ENCODE data around the gene AGBL1. TPM values are rescaled to one million over a fixed set of nuclear protein-coding genes. Genes with fewer than 3 reads are reported as not detected.

AGBL1 gene
- total RNA-seq, 1 experiment from 2014 or later, result not detected

DNA sequence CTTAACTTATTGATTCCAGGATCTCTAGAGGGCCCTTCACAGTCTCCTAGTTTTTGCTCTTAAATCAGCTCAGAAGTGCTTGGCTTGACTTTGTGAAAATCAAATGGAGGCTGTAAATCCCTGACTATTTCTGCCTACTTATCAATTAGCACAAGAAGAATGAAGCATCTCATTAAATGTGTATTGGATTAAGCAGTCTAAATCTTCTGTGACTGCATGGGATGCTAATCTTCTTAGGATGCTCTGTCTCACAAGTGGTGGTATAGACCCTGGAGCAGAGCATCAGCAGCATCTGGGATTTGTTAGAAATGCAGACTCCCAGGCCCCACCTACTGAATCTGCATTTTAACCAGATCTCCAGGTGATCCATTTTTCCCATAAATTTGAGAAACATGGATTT is 488.7 kb downstream of the AGBL1 start:
- Histone ChIP-seq H3K79me2 (ENCODE audit: low read length) (no peaks in the 10 kb centered on the region), H3K9me3 (ENCODE audit: low read length) (peaks cover 5% of the 10 kb centered on the region), H3K4me3 (ENCODE audit: low read length) (no peak overlapping the region), H3K27me3 (ENCODE audit: low read length) (no peaks in the 10 kb centered on the region), H2AFZ (ENCODE audit: low read length) (no peak overlapping the region), H3K36me3 (ENCODE audit: insufficient read depth, low read length) (no peaks in the 10 kb centered on the region), H3K4me1 (ENCODE audit: low read length) (no peaks in the 10 kb centered on the region), H3K4me2 (ENCODE audit: low read depth, low read length, poor library complexity, severe bottlenecking) (no peak overlapping the region), H3K27ac (ENCODE audit: low read length) (no peak overlapping the region), H4K20me1 (ENCODE audit: insufficient read depth, low read depth, low read length) (no peaks in the 10 kb centered on the region), H3K9me2 (replicated peaks; ENCODE audit: insufficient read depth, low read length) (no peaks in the 10 kb centered on the region), H3K9ac (ENCODE audit: low read length) (no peak overlapping the region)
- no peak for DNase-seq

DNA sequence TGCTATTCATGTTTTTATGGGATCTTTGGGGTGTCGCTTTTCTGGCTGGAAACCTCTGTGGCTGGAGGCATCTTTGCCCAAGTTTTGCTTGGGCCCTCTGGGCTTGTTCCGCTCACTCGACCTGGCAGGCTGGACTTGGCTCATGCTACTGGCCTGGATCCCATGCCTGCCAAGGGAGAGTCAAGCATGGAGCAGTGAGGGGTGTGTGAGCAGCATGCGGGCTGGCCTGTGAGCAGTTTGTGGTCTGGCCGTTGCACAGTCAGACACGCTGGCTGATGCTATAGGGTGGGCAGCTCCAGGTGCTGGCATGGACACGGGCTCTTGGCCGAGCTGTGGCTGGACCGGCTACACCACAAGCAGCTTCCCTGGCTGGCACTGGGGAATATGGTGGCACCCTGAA is 491.1 kb downstream of the AGBL1 start:
- H3K36me3 ChIP-seq (ENCODE audit: insufficient read depth, low read length), result no peaks in the 10 kb centered on the region
- no peaks in the 10 kb centered on the region for H3K27me3 ChIP-seq (ENCODE audit: low read length)
- H3K9me3 ChIP-seq (ENCODE audit: low read length), result peaks cover 8% of the 10 kb centered on the region
- no peak overlapping the region for H3K9ac ChIP-seq (ENCODE audit: low read length)
- H2AFZ ChIP-seq (ENCODE audit: low read length), result no peak overlapping the region
- H4K20me1 ChIP-seq (ENCODE audit: insufficient read depth, low read depth, low read length), result no peaks in the 10 kb centered on the region
- no peak overlapping the region for H3K4me2 ChIP-seq (ENCODE audit: low read depth, low read length, poor library complexity, severe bottlenecking)
- H3K4me3 ChIP-seq (ENCODE audit: low read length), result no peak overlapping the region
- no peak for DNase-seq
- H3K79me2 ChIP-seq (ENCODE audit: low read length), result no peaks in the 10 kb centered on the region
- no peak overlapping the region for H3K27ac ChIP-seq (ENCODE audit: low read length)
- H3K9me2 ChIP-seq (replicated peaks; ENCODE audit: insufficient read depth, low read length), result no peaks in the 10 kb centered on the region
- H3K4me1 ChIP-seq (ENCODE audit: low read length), result no peaks in the 10 kb centered on the region

- no peaks in the 10 kb centered on the region for H3K27me3 ChIP-seq (ENCODE audit: low read length)
- no peak overlapping the region for H3K4me2 ChIP-seq (ENCODE audit: low read depth, low read length, poor library complexity, severe bottlenecking)
- no peaks in the 10 kb centered on the region for H3K9me2 ChIP-seq (replicated peaks; ENCODE audit: insufficient read depth, low read length)
- no peaks in the 10 kb centered on the region for H4K20me1 ChIP-seq (ENCODE audit: insufficient read depth, low read depth, low read length)
- peaks cover 6% of the 10 kb centered on the region for H3K9me3 ChIP-seq (ENCODE audit: low read length)
- H3K4me1 ChIP-seq (ENCODE audit: low read length), result no peaks in the 10 kb centered on the region
- H3K27ac ChIP-seq (ENCODE audit: low read length), result no peak overlapping the region
- H3K79me2 ChIP-seq (ENCODE audit: low read length), result no peaks in the 10 kb centered on the region
- no peak overlapping the region for H3K4me3 ChIP-seq (ENCODE audit: low read length)
- no peak overlapping the region for H2AFZ ChIP-seq (ENCODE audit: low read length)
- no peak for DNase-seq
- no peak overlapping the region for H3K9ac ChIP-seq (ENCODE audit: low read length)
- H3K36me3 ChIP-seq (ENCODE audit: insufficient read depth, low read length), result no peaks in the 10 kb centered on the region
Observed at GRCh38 chr15:86571873-86572272, 492.2 kb downstream of the AGBL1 start.

- no peaks in the 10 kb centered on the region for H3K79me2 ChIP-seq (ENCODE audit: low read length)
- no peaks in the 10 kb centered on the region for H4K20me1 ChIP-seq (ENCODE audit: insufficient read depth, low read depth, low read length)
- DNase-seq, result no peak
- no peaks in the 10 kb centered on the region for H3K27me3 ChIP-seq (ENCODE audit: low read length)
- H3K4me3 ChIP-seq (ENCODE audit: low read length), result no peak overlapping the region
- H3K4me2 ChIP-seq (ENCODE audit: low read depth, low read length, poor library complexity, severe bottlenecking), result no peak overlapping the region
- peaks cover 2% of the 10 kb centered on the region; the same call in 1 of the 2 replicates for H3K9me3 ChIP-seq (ENCODE audit: low read length)
- H3K9me2 ChIP-seq (replicated peaks; ENCODE audit: insufficient read depth, low read length), result no peaks in the 10 kb centered on the region
- no peak overlapping the region for H3K27ac ChIP-seq (ENCODE audit: low read length)
- no peak overlapping the region for H3K9ac ChIP-seq (ENCODE audit: low read length)
- no peaks in the 10 kb centered on the region for H3K36me3 ChIP-seq (ENCODE audit: insufficient read depth, low read length)
- H2AFZ ChIP-seq (ENCODE audit: low read length), result no peak overlapping the region
- no peaks in the 10 kb centered on the region for H3K4me1 ChIP-seq (ENCODE audit: low read length)
Observed at GRCh38 chr15:86572368-86572841, 492.7 kb downstream of the AGBL1 start.

DNA sequence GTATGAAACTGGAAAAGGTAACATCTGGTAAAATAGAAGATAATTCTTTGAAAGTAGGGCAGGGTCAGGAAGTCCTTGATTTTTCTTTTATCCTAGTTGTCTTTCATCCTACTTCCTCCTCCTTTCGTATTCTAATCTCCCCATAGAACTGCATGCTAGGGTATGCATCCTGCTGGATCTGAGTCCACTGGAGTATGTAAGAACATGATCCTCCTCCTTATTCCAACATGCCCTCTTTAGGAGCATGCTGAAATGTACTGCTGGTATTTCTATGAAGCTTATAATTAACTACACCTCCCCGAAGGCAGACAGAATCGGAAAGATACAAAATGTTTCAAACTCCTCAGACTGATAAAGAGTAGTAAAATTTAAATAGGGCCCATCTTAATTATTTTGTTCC is 493.8 kb downstream of the AGBL1 start:
- H3K9ac ChIP-seq (ENCODE audit: low read length), result no peak overlapping the region
- no peak overlapping the region for H3K27ac ChIP-seq (ENCODE audit: low read length)
- no peak overlapping the region for H2AFZ ChIP-seq (ENCODE audit: low read length)
- H4K20me1 ChIP-seq (ENCODE audit: insufficient read depth, low read depth, low read length), result no peaks in the 10 kb centered on the region
- H3K36me3 ChIP-seq (ENCODE audit: insufficient read depth, low read length), result no peaks in the 10 kb centered on the region
- no peak overlapping the region for H3K4me3 ChIP-seq (ENCODE audit: low read length)
- no peaks in the 10 kb centered on the region for H3K27me3 ChIP-seq (ENCODE audit: low read length)
- no peak overlapping the region for H3K4me2 ChIP-seq (ENCODE audit: low read depth, low read length, poor library complexity, severe bottlenecking)
- H3K9me3 ChIP-seq (ENCODE audit: low read length), result 0 out of 2 replicates have a peak, but pooled peaks cover 2% of the 10 kb centered on the region
- H3K4me1 ChIP-seq (ENCODE audit: low read length), result no peaks in the 10 kb centered on the region
- no peaks in the 10 kb centered on the region for H3K9me2 ChIP-seq (replicated peaks; ENCODE audit: insufficient read depth, low read length)
- no peak for DNase-seq
- no peaks in the 10 kb centered on the region for H3K79me2 ChIP-seq (ENCODE audit: low read length)

- H3K4me3 ChIP-seq (ENCODE audit: low read length), result no peak overlapping the region
- H3K9me3 ChIP-seq (ENCODE audit: low read length), result no peaks in the 10 kb centered on the region; the same call in none of the 2 replicates
- no peak overlapping the region for H3K27ac ChIP-seq (ENCODE audit: low read length)
- no peaks in the 10 kb centered on the region for H3K27me3 ChIP-seq (ENCODE audit: low read length)
- no peaks in the 10 kb centered on the region for H4K20me1 ChIP-seq (ENCODE audit: insufficient read depth, low read depth, low read length)
- H3K9ac ChIP-seq (ENCODE audit: low read length), result no peak overlapping the region
- H3K4me1 ChIP-seq (ENCODE audit: low read length), result no peaks in the 10 kb centered on the region
- no peaks in the 10 kb centered on the region for H3K79me2 ChIP-seq (ENCODE audit: low read length)
- H3K36me3 ChIP-seq (ENCODE audit: insufficient read depth, low read length), result no peaks in the 10 kb centered on the region
- H2AFZ ChIP-seq (ENCODE audit: low read length), result no peak overlapping the region
- no peak for DNase-seq
- no peak overlapping the region for H3K4me2 ChIP-seq (ENCODE audit: low read depth, low read length, poor library complexity, severe bottlenecking)
- no peaks in the 10 kb centered on the region for H3K9me2 ChIP-seq (replicated peaks; ENCODE audit: insufficient read depth, low read length)
Observed at GRCh38 chr15:86588413-86588812, 508.7 kb downstream of the AGBL1 start.

DNA sequence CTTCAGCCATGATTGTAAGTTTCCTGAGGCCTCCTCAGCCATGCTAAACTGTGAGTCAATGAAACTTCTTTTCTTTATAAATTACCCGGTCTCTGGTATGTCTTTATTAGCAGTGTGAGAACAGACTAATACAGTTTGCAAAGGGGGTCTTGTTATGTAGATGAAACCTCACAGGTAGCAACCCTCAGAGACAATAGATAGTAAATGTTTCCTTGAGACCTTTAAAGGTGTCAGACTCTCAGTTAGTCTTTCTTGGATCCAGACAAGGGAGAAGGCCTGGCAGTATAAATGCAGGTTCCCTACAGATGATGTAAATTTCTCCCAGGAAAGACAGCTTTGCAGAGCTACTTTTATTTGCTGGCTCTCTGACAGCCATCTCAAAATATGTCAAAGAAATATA is 510.8 kb downstream of the AGBL1 start:
- Histone ChIP-seq H3K4me1 (ENCODE audit: low read length) (no peaks in the 10 kb centered on the region), H3K9me3 (ENCODE audit: low read length) (no peaks in the 10 kb centered on the region; the same call in none of the 2 replicates), H3K4me3 (ENCODE audit: low read length) (no peak overlapping the region), H3K27me3 (ENCODE audit: low read length) (no peaks in the 10 kb centered on the region), H3K9me2 (replicated peaks; ENCODE audit: insufficient read depth, low read length) (no peaks in the 10 kb centered on the region), H3K36me3 (ENCODE audit: insufficient read depth, low read length) (no peaks in the 10 kb centered on the region), H3K27ac (ENCODE audit: low read length) (no peak overlapping the region), H3K79me2 (ENCODE audit: low read length) (no peaks in the 10 kb centered on the region), H2AFZ (ENCODE audit: low read length) (no peak overlapping the region), H4K20me1 (ENCODE audit: insufficient read depth, low read depth, low read length) (no peaks in the 10 kb centered on the region), H3K9ac (ENCODE audit: low read length) (no peak overlapping the region), H3K4me2 (ENCODE audit: low read depth, low read length, poor library complexity, severe bottlenecking) (no peak overlapping the region)
- no peak for DNase-seq

GRCh38 chr15:86591158-86591557 is 511.5 kb downstream of the AGBL1 start:
- H3K4me1 ChIP-seq (ENCODE audit: low read length), result no peaks in the 10 kb centered on the region
- H3K36me3 ChIP-seq (ENCODE audit: insufficient read depth, low read length), result no peaks in the 10 kb centered on the region
- H3K4me2 ChIP-seq (ENCODE audit: low read depth, low read length, poor library complexity, severe bottlenecking), result no peak overlapping the region
- H3K27ac ChIP-seq (ENCODE audit: low read length), result no peak overlapping the region
- H3K9me2 ChIP-seq (replicated peaks; ENCODE audit: insufficient read depth, low read length), result no peaks in the 10 kb centered on the region
- no peak for DNase-seq
- no peaks in the 10 kb centered on the region; the same call in 1 of the 2 replicates for H3K9me3 ChIP-seq (ENCODE audit: low read length)
- H2AFZ ChIP-seq (ENCODE audit: low read length), result no peak overlapping the region
- no peaks in the 10 kb centered on the region for H3K79me2 ChIP-seq (ENCODE audit: low read length)
- H4K20me1 ChIP-seq (ENCODE audit: insufficient read depth, low read depth, low read length), result no peaks in the 10 kb centered on the region
- no peak overlapping the region for H3K9ac ChIP-seq (ENCODE audit: low read length)
- no peak overlapping the region for H3K4me3 ChIP-seq (ENCODE audit: low read length)
- H3K27me3 ChIP-seq (ENCODE audit: low read length), result no peaks in the 10 kb centered on the region
